LNCAP (cell line): ENCODE measurements around the gene OBP2A.

Source experiments
- CTCF ChIP-seq: fragments of 450-650 bp; IDR thresholded peaks from 2 replicates; pipeline ENCODE4 v1.5.1; 2017; ENCODE audit warnings: mild to moderate bottlenecking

The OBP2A gene

DNA sequence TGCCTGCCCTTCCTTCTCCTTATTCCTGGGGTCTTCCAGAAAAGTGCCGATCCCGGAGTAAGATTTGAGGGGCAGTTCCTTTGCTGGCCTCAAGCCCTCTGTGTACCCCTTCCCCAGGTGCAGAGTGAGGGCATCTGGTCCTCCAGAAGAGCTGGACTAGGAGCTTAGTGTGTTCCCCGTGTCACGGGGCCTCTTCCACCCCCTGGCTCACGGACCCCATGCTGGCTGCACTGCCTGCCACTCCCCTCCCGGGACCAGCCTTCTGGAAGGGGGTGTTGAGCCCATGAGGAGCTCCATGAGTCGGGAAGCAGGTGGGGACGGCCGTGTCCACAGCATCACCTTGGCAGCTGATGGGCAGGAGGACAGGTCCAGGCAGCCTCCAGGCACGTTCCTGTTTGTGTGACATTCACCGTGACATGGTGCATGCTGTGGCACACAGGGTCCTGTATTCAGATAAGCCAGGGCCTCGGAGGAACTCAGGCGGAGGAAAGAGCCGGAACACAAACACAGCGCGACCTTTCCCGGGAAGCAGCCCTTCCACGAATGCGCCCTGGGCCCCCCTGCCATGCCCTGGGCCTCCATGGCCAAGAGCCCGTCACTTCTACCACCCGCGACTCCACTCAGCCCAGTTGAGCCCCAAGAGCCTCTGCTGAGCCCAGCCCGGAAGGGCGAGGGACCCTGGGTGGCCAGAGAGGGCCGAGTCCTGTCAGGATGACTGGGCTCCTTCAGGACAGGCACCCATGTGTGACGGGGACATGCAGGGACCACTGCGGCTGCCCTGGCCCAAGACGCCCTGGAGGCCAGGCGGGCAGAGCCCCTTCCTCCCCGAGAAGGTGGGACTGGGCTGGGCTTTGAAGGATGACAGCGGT lies 30.6 kb upstream of the OBP2A start:
- TF ChIP-seq CTCF = no peak

DNA sequence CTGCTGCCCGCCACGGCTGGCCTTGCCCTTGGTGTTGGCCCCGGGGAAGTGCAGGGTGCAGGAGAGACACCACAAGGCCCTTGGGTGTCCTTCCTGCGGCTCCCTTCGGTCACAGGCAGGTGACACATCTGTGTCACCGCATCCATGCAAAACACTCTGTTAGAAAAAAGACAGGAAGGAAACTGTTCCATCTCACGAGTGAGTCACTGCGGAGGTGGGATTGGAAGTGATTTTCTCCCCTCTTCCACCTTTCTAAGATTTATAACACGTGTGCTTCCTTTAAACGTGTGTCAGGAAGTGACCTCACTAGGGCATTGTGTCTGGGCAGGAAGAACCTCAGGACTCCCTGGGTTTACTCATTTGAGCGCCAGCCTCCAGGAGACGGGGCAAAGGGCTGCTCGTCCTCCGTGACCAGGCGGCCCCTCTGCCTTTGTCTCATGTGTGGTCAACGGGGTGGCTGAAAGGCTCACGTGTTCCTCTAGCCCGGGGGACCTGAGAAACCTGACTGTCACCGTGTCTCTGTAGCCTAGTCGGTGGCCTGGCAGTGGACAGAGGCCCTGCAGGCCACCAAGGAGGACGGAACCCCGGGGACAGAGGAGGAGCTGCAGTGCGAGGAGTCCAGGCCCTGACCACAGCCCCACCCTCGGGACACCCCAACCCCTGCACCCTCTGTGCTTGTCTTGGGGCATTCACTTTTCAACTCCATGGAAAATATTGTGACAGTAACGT lies 29.6 kb upstream of the OBP2A start:
- TF ChIP-seq CTCF = no peak

DNA sequence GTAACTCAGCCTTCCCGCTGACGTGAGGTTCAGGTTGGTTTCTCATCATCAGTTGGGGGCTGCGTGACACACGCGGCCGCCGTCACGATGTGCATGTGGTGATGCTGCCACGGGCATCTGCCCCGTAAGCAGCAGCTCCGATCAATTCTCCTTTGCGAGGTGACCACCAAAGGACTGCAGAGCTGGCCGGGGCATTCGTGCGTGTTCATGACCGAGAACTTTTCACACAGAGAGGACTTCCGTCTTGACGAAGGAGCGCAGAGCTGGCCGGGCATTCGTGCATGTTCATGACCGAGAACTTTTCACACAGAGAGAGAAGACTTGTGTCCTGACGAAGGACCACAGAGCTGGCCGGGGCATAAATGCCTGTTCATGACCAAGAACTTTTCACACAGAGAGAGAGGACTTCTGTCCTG lies 28.5 kb upstream of the OBP2A start:
- TF ChIP-seq CTCF = no peak

- no peak for TF ChIP-seq CTCF
Observed at GRCh38 chr9:135519179-135519971, 26.6 kb upstream of the OBP2A start.

- no peak for TF ChIP-seq CTCF
Observed at GRCh38 chr9:135520916-135521607, 24.9 kb upstream of the OBP2A start, which contains the start of gene LCN1. Gene LCN1, plus strand, starts transcription at chr9:135521440. Its CDS starts 58 bp downstream, at chr9:135521498.

GRCh38 chr9:135521608-135522095 lies 24.3 kb upstream of the OBP2A start:
- TF ChIP-seq CTCF = no peak
